HepG2 (cell line): Measurements from ENCODE around the gene RPAP3. TPM values are rescaled to one million over a fixed set of nuclear protein-coding genes. Genes with fewer than 3 reads are reported as not detected.

Experiments used
- GPN1 ChIP-seq: sonication (generic); formaldehyde crosslinking; IDR thresholded peaks from 2 replicates; pipeline ENCODE4 v1.5.1; 2020; ENCODE audit warnings: missing genetic modification reagents, borderline replicate concordance
- PLRG1 ChIP-seq: fragments of 450-650 bp; conservative IDR thresholded peaks from 2 replicates; pipeline ENCODE4 v1.6.1; 2016
- RNF2 ChIP-seq: fragments of 450-650 bp; conservative IDR thresholded peaks from 2 replicates; pipeline ENCODE4 v1.6.1; 2016; ENCODE audit warnings: low read depth
- ZFP36L2 ChIP-seq: sonication (generic); formaldehyde crosslinking; IDR thresholded peaks from 2 replicates; pipeline ENCODE4 v1.4.0; 2020; ENCODE audit warnings: missing genetic modification reagents
- ZNF329 ChIP-seq: sonication (generic); formaldehyde crosslinking; IDR thresholded peaks from 2 replicates; pipeline ENCODE4 v1.9.0; 2021; ENCODE audit warnings: low read depth, mild to moderate bottlenecking, missing genetic modification reagents
- ZNF552 ChIP-seq: sonication (generic); formaldehyde crosslinking; IDR thresholded peaks from 2 replicates; pipeline ENCODE4 v1.9.0; 2022; ENCODE audit warnings: missing genetic modification reagents, mild to moderate bottlenecking, borderline replicate concordance
- polyA plus RNA-seq, 8 experiments: library from polyadenylated mRNA; depleted of rRNA in 3 of 8; stranded (reverse) in 7 of 8; unstranded in 1 of 8; fragments of >200 nt; fragmentation: Illumina TruSeq in 4 of 8; extraction: Trizol in 4 of 8; gene quantifications; 2 replicates each; pipeline versions ENCODE4 v1.2.1 to v1.2.3, GENCODE V29; 2011 to 2016; ENCODE audit warnings: low read depth in 4 of 8, missing spikeins in 1 of 8, mixed read lengths in 1 of 8; ENCODE audit not compliant: insufficient read depth in 1 of 8
- total RNA-seq, 5 experiments: library from RNA; depleted of rRNA; stranded (reverse); fragments of >200 nt; fragmentation: Illumina TruSeq; extraction: Trizol; gene quantifications; 2 replicates each; pipeline ENCODE4 v1.2.3, GENCODE V29; 2016; ENCODE audit warnings: low read depth in 1 of 5
- TF ChIP-seq, protein P1 (sequence below): IDR thresholded peaks from 2 replicates; pipeline ENCODE4 v1.6.1; 2016; ENCODE audit warnings: mild to moderate bottlenecking
- TF ChIP-seq, protein P2 (sequence below): sonication (generic); formaldehyde crosslinking; IDR thresholded peaks from 2 replicates; pipeline ENCODE4 v1.4.0; 2020; ENCODE audit warnings: missing genetic modification reagents, mild to moderate bottlenecking, borderline replicate concordance
- TF ChIP-seq, protein P3 (sequence below): sonication (generic); formaldehyde crosslinking; IDR thresholded peaks from 2 replicates; pipeline ENCODE4 v1.8.1; 2023; ENCODE audit warnings: mild to moderate bottlenecking, moderate library complexity, missing genetic modification reagents
- TF ChIP-seq, protein P4 (sequence below): sonication (generic); formaldehyde crosslinking; IDR thresholded peaks from 2 replicates; pipeline ENCODE4 v1.5.0; 2020; ENCODE audit warnings: mild to moderate bottlenecking, missing genetic modification reagents
- TF ChIP-seq, protein P5 (sequence below): sonication (generic); formaldehyde crosslinking; IDR thresholded peaks from 2 replicates; pipeline ENCODE4 v1.4.0; 2020; ENCODE audit warnings: missing genetic modification reagents
- TF ChIP-seq, protein P6 (sequence below): IDR thresholded peaks from 2 replicates; pipeline ENCODE4 v1.6.1; 2016
- TF ChIP-seq, protein P7 (sequence below): sonication (generic); formaldehyde crosslinking; IDR thresholded peaks from 2 replicates; pipeline ENCODE4 v1.4.0; 2020; ENCODE audit warnings: missing genetic modification reagents
- TF ChIP-seq, protein P8 (sequence below): sonication (generic); formaldehyde crosslinking; IDR thresholded peaks from 2 replicates; pipeline ENCODE4 v1.5.1; 2020; ENCODE audit warnings: mild to moderate bottlenecking, moderate library complexity, missing genetic modification reagents

RPAP3 gene
- total and polyA plus RNA-seq, 2 of the 13 experiments (the other 11 are each of a cell fraction or from before 2014, with no cell fraction given), result 8.8 to 32.8 TPM

DNA sequence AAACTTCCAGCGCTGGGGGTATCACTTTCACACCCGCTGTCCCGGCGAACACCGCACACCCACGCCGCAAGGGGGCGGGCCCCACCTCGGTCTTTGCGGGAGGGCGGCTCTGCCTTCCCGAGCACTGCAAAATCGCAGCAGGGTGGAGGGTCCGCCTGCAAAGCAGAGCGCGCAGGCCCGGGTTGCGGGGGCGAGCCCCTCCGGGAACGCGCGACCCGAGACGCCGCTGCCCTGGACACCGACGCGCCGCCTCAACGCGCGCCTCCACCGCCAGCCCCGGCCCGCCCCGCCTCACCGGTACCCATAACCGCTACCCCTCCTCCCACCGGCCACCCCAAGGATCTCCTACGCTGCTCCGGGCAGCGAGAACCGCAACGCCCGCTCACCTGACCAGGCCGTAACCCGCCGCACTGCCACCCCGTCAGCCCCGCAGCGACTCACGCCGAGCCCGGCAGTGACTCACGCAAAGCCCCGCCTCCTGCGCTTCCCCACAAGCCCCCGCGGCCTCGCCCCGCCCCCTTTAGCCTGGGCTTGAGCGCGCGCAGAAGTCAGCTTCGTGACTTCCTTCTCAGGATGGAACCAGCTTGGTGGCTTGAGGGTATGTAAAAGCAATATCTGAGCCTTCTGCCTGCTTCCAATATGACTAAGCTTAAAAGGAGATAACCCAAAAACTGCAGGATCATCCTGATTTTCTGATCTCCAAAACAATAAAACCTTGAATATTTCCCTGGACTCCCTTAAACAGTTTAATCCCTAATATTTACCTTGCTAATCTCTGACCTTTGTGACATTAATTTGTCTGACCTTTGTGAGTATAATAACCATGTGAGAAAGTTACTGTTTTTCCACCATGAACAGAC, at the start of gene RPAP3 (continued):
- TF ChIP-seq, protein P1, sequence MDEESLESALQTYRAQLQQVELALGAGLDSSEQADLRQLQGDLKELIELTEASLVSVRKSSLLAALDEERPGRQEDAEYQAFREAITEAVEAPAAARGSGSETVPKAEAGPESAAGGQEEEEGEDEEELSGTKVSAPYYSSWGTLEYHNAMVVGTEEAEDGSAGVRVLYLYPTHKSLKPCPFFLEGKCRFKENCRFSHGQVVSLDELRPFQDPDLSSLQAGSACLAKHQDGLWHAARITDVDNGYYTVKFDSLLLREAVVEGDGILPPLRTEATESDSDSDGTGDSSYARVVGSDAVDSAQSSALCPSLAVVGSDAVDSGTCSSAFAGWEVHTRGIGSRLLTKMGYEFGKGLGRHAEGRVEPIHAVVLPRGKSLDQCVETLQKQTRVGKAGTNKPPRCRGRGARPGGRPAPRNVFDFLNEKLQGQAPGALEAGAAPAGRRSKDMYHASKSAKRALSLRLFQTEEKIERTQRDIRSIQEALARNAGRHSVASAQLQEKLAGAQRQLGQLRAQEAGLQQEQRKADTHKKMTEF (CRISPR knock-in tag), result peak; percentile 78; the same call in 1 of the 2 replicates
- TF ChIP-seq, protein P2, sequence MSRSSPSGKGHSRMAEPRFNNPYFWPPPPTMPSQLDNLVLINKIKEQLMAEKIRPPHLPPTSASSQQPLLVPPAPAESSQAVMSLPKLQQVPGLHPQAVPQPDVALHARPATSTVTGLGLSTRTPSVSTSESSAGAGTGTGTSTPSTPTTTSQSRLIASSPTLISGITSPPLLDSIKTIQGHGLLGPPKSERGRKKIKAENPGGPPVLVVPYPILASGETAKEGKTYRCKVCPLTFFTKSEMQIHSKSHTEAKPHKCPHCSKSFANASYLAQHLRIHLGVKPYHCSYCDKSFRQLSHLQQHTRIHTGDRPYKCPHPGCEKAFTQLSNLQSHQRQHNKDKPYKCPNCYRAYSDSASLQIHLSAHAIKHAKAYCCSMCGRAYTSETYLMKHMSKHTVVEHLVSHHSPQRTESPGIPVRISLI (CRISPR knock-in tag), result peak; percentile 32; the same call in 1 of the 2 replicates
- TF ChIP-seq PLRG1 (no peak), RNF2 (no peak), ZNF552 (no peak), GPN1 (CRISPR knock-in tag) (no peak), ZFP36L2 (CRISPR knock-in tag) (no peak), ZNF329 (peak; percentile 76; the same call in 1 of the 2 replicates)
- TF ChIP-seq, protein P3, sequence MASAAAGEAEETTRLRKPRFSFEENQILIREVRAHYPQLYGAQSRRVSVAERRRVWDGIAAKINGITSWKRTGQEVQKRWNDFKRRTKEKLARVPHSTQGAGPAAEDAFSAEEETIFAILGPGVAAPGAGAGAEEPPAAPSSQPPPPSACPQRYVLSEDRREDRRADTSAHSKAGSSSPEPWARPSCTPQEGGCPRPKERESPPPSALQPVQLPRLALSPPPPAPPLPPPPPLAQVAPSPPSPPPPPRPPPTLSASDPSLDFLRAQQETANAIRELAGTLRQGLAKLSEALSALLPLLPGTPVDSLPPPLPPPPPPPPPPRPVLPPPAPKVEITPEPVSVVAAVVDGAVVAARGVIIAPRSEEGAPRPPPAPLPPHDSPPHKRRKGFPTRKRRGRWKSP (CRISPR knock-in tag), result peak; percentile 69; the same call in 1 of the 2 replicates
- TF ChIP-seq, protein P4, sequence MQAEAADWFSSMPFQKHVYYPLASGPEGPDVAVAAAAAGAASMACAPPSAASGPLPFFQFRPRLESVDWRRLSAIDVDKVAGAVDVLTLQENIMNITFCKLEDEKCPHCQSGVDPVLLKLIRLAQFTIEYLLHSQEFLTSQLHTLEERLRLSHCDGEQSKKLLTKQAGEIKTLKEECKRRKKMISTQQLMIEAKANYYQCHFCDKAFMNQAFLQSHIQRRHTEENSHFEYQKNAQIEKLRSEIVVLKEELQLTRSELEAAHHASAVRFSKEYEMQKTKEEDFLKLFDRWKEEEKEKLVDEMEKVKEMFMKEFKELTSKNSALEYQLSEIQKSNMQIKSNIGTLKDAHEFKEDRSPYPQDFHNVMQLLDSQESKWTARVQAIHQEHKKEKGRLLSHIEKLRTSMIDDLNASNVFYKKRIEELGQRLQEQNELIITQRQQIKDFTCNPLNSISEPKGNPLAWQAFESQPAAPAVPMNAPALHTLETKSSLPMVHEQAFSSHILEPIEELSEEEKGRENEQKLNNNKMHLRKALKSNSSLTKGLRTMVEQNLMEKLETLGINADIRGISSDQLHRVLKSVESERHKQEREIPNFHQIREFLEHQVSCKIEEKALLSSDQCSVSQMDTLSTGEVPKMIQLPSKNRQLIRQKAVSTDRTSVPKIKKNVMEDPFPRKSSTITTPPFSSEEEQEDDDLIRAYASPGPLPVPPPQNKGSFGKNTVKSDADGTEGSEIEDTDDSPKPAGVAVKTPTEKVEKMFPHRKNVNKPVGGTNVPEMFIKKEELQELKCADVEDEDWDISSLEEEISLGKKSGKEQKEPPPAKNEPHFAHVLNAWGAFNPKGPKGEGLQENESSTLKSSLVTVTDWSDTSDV, result peak; percentile 19; the same call in 1 of the 2 replicates
- TF ChIP-seq, protein P5, sequence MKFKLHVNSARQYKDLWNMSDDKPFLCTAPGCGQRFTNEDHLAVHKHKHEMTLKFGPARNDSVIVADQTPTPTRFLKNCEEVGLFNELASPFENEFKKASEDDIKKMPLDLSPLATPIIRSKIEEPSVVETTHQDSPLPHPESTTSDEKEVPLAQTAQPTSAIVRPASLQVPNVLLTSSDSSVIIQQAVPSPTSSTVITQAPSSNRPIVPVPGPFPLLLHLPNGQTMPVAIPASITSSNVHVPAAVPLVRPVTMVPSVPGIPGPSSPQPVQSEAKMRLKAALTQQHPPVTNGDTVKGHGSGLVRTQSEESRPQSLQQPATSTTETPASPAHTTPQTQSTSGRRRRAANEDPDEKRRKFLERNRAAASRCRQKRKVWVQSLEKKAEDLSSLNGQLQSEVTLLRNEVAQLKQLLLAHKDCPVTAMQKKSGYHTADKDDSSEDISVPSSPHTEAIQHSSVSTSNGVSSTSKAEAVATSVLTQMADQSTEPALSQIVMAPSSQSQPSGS (CRISPR knock-in tag), result 0 out of 2 replicates have a peak, but pooled peaks have one; percentile 31
- TF ChIP-seq, protein P6, sequence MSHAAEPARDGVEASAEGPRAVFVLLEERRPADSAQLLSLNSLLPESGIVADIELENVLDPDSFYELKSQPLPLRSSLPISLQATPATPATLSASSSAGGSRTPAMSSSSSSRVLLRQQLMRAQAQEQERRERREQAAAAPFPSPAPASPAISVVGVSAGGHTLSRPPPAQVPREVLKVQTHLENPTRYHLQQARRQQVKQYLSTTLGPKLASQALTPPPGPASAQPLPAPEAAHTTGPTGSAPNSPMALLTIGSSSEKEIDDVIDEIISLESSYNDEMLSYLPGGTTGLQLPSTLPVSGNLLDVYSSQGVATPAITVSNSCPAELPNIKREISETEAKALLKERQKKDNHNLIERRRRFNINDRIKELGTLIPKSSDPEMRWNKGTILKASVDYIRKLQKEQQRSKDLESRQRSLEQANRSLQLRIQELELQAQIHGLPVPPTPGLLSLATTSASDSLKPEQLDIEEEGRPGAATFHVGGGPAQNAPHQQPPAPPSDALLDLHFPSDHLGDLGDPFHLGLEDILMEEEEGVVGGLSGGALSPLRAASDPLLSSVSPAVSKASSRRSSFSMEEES (CRISPR knock-in tag), result no peak; the same call in none of the 2 replicates
- TF ChIP-seq, protein P7, sequence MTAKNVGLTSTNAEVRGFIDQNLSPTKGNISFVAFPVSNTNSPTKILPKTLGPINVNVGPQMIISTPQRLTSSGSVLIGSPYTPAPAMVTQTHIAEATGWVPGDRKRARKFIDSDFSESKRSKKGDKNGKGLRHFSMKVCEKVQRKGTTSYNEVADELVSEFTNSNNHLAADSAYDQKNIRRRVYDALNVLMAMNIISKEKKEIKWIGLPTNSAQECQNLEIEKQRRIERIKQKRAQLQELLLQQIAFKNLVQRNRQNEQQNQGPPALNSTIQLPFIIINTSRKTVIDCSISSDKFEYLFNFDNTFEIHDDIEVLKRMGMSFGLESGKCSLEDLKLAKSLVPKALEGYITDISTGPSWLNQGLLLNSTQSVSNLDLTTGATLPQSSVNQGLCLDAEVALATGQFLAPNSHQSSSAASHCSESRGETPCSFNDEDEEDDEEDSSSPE, result peak; percentile 80; the same call in 1 of the 2 replicates
- TF ChIP-seq, protein P8, sequence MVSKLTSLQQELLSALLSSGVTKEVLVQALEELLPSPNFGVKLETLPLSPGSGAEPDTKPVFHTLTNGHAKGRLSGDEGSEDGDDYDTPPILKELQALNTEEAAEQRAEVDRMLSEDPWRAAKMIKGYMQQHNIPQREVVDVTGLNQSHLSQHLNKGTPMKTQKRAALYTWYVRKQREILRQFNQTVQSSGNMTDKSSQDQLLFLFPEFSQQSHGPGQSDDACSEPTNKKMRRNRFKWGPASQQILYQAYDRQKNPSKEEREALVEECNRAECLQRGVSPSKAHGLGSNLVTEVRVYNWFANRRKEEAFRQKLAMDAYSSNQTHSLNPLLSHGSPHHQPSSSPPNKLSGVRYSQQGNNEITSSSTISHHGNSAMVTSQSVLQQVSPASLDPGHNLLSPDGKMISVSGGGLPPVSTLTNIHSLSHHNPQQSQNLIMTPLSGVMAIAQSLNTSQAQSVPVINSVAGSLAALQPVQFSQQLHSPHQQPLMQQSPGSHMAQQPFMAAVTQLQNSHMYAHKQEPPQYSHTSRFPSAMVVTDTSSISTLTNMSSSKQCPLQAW, result peak; percentile 69; the same call in 1 of the 2 replicates
